Fibroblast of mammary gland (primary cell): Measurements from ENCODE around the gene HKDC1.

Experiments
- DNase-seq: peaks from one replicate; pipeline ENCODE4 v3.0.0-alpha.2; 2010; ENCODE audit warnings: low read depth
- H3K4me3 ChIP-seq: 2 replicates; pipeline ENCODE4 v1.5.1; 2011; ENCODE audit warnings: low read depth, mild to moderate bottlenecking, low read length, moderate library complexity; ENCODE audit not compliant: control insufficient read depth
- TF ChIP-seq, protein P1 (sequence below): conservative IDR thresholded peaks from 2 replicates; pipeline ENCODE4 v1.5.1; 2011; ENCODE audit warnings: low read depth, low read length, inconsistent platforms; ENCODE audit not compliant: control insufficient read depth, insufficient read depth

Gene HKDC1

DNA sequence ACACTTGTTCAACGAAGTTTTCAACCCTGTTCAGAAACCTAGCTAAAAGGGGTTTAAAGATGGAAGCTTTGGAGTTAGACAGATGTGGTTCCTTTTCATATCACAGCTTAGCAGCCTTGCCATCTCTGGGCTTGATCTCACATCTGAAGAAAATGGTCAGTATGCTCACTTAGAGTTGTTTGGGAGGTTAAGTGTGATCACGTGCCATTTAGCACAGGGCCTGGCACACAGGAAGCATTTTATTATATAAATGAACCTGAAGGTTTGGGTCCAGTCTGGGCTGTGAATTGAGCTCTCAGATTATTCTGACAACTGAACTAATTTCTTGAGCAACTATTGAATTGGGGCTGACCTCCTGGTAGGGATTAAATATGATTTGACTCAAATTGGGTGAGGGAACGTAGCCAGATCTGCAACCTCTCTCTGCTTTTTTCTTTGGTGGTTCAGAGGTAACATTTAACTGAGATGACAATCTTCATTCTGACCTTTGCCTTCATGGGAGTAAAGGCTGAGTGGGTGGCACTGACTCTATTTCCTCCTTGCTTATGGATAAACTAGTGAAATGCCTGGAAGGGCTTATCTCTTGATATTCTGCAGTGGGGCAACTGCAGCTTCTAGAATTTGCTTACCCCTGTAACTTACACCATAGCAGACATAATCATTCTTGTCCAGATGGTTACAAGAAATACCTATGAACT lies 10.2 kb upstream of the HKDC1 start:
- no peak overlapping the region for H3K4me3 ChIP-seq
- no peak for DNase-seq
- TF ChIP-seq, protein P1, sequence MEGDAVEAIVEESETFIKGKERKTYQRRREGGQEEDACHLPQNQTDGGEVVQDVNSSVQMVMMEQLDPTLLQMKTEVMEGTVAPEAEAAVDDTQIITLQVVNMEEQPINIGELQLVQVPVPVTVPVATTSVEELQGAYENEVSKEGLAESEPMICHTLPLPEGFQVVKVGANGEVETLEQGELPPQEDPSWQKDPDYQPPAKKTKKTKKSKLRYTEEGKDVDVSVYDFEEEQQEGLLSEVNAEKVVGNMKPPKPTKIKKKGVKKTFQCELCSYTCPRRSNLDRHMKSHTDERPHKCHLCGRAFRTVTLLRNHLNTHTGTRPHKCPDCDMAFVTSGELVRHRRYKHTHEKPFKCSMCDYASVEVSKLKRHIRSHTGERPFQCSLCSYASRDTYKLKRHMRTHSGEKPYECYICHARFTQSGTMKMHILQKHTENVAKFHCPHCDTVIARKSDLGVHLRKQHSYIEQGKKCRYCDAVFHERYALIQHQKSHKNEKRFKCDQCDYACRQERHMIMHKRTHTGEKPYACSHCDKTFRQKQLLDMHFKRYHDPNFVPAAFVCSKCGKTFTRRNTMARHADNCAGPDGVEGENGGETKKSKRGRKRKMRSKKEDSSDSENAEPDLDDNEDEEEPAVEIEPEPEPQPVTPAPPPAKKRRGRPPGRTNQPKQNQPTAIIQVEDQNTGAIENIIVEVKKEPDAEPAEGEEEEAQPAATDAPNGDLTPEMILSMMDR: no peak

DNA sequence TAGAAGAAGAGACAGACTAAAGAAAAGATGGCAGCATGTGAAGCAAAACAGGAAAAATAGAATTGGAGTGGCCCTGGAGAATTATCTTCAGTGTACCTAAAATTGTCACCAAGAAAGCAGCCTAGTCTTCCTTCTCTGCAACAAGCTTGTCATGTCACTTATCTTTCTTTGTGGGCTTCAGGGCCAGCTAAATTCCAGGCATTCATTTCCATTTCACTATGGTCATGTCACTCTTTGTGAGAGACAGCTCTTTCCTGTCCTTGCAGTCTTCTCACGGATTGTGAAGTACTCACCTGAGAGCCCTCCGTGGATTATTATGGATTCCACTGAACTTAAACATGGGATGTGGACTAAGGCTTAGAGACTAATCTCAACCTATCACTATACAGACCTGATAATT lies 9.0 kb upstream of the HKDC1 start:
- H3K4me3 ChIP-seq: no peak overlapping the region
- TF ChIP-seq, protein P1: no peak
- no peak for DNase-seq

DNA sequence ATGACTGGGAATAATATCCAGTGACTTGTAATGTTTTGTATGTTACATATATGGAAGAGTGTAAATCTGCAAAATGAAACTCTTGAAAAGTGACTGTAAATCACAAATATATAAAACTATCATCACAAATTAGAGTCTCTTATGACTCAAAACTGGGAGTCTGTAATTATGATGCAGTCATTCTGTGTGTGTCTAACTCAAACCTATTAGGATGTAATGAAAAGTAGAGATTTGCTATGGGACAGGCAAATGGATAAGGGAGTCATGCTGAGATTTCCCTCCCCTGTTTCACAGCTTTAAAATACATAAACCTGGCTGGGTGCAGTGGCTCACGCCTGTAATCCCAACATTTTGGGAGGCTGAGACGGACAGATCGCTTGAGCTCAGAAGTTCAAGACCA lies 8.6 kb upstream of the HKDC1 start:
- no peak for DNase-seq
- TF ChIP-seq, protein P1: no peak
- no peak overlapping the region for H3K4me3 ChIP-seq

DNA sequence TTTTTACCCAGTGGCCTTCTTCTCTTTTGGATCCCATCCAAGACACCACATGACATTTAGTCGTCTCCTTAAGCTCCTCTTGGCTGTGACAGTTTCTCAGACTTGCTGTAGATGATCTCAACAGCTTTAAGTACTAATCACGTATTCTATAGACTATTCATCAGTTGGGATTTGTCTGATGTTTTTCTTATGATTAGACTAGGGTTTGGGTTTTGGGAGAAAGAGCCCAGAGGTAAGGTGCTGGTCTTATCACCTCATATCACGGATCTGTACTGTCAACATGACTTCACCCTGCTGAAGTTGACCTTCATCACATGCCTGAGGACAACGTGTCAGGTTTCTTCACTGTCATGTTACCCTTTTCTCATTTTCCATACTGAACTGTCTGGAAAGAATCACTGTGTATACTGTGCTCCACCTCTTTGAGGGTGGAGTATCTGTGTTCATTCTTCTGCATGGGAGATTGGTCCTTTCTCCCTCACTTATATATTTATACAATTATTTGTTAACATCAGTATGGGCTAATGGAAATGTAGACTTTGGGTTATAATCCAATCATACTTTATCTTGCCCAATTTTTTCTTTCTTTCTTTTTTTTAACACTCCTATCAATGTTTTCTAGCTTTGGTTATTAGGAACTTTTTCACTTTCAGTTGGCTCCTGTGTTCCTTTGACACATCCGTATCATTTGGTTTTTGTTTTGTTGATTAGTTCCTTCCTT lies 6.4 kb upstream of the HKDC1 start:
- TF ChIP-seq, protein P1: no peak
- no peak for DNase-seq
- H3K4me3 ChIP-seq: no peak overlapping the region

DNA sequence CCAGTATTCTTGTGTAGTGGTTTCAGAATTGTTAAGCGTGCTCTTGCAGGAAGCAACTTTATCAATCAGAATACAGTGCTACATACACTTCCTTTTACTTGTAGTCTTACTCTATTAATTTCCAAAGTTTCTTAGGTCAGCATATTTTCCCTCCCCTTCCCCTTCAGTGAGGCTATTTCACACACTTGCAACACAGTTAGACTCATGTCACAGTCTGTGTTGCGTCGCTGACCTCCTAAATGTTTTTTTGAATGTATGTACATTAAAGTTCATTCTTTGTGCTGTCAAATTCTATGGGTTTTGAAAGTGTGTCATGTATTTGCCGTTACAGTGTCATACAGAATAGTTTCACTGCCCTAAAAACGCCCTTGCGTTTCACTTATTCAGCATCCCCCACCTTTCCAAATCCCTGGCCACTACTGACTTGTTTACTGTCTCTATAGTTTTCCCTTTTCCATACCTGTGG lies 5.4 kb upstream of the HKDC1 start:
- TF ChIP-seq, protein P1: no peak
- no peak for DNase-seq
- H3K4me3 ChIP-seq: no peak overlapping the region

DNA sequence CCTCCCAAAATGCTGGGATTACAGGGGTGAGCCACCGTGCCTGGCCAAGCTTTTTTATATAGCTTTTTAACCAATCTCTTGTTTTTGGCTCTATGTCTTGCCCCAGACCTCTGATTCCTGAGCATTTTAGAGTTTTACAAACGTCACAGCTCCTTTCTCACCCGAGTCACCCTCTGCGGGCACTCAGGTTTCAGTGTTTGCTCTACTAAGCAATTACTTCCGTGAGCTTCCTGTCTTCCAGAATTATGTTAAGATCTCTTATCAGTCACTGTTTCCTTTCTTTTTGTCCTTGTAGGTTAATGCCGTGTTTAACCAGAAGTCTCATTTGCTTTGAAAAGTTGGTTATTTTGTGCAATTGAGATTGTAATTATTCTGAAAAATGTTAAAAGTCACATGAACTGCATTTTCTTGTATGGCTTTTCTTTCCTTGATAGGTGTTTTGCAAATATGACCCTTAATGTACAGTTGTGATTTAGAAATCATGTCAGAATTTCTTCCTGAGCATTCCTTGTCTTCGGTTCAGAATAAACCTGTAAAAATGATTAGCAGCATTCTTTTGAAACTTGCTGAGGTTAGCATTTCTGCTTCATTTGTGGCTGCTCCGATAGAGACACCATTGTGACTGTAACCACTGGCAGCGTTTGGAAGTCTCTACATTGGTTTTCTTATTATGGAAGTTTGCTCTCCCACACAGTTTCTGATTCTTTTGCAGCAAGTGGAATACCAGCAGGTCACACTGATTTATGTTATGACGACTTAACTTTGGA lies 4.5 kb upstream of the HKDC1 start:
- H3K4me3 ChIP-seq: no peak overlapping the region
- DNase-seq: no peak
- TF ChIP-seq, protein P1: no peak
